Lower leg skin (tissue), 3 donors: ENCODE results near the gene CCDC149.

Source experiments
- CTCF ChIP-seq, 3 donors: fragments of 450-650 bp; IDR thresholded peaks; one replicate each; pipeline ENCODE4 v1.5.1; 2016; ENCODE audit warnings: antibody characterized with exemption in 3 of 3, mild to moderate bottlenecking in 3 of 3, moderate library complexity in 2 of 3
- POLR2A ChIP-seq, 2 donors: fragments of 450-650 bp; IDR thresholded peaks; one replicate each; pipeline ENCODE4 v1.6.1; 2016 to 2017; ENCODE audit warnings: antibody characterized with exemption in 2 of 2, mild to moderate bottlenecking in 1 of 2, moderate library complexity in 1 of 2

- no peak for TF ChIP-seq CTCF (IDR thresholded peaks at IDR 0.05)
- no peak for TF ChIP-seq POLR2A (IDR thresholded peaks at IDR 0.05)
Observed at GRCh38 chr4:24837336-24837735, 75.5 kb downstream of the CCDC149 start.
